HG02884 (cell line): ENCODE data around the gene PRKCE.
A peak's percentile ranks its signal among the peaks of the same experiment; 100 is the strongest.

Source experiments
- ATAC-seq: cut with Tn5 transposase; IDR thresholded peaks from one replicate; pipeline ENCODE4 v1.9.1; 2021; ENCODE audit warnings: mild to moderate bottlenecking, moderate library complexity; ENCODE audit not compliant: unreplicated experiment

PRKCE gene

DNA sequence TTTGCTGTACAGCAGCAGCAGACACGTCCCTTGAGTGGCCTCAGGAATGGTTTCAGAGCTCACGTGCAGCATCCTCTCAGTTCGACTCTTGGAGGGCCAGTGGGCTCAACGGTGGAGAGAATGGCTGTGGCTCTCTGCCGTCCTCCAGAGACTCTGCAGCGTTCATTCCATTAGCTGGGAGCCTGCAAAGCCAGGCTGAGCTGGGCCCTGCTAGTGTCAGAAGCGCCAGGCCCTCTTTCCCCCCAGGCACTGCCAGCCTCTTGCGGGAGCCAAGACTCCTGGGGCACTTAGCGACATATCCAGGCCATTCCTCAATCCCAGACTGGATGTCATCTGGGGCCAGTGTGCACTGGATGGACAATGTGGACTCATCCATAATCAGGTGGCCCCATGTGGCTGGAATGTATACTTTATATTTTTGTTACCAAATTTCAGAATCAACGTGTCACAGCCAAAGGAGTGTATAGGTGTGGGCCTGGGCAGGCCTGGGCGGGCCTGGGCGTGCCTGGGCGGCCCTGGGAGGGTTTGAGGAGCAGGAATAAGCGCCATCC lies 520.6 kb downstream of the PRKCE start:
- ATAC-seq = no peak

- ATAC-seq = no peak
Measured at GRCh38 chr2:46173030-46173429, 521.6 kb downstream of the PRKCE start.

DNA sequence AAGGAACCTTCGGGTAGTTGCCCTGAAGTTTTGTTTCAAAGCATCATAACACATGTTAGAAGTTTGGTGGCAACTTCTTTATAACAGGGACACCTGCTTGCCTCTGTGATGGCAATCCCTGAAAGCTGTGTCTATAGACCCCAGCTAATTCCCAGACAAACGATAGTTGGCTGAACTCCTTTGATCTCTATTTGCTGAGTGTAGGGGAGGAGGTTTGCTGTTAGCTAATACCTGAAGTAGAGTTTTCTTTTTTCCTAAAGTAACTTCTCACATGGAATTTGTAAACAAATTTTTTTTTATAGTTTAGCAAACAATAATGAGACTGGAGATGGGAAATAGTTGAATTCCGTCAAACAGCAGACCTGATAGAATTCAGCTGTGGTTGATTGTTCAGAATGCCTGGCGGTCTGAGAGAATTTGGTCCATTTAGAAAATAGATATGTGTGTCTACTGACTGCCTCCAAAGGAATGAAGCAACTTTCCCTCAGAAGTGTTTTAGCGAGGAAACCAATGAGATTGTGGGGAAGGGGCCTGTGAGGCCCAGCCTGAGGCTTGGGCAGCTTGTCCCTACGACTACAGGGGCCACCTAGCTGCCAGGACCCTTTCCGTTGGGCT lies 522.3 kb downstream of the PRKCE start:
- ATAC-seq = no peak

DNA sequence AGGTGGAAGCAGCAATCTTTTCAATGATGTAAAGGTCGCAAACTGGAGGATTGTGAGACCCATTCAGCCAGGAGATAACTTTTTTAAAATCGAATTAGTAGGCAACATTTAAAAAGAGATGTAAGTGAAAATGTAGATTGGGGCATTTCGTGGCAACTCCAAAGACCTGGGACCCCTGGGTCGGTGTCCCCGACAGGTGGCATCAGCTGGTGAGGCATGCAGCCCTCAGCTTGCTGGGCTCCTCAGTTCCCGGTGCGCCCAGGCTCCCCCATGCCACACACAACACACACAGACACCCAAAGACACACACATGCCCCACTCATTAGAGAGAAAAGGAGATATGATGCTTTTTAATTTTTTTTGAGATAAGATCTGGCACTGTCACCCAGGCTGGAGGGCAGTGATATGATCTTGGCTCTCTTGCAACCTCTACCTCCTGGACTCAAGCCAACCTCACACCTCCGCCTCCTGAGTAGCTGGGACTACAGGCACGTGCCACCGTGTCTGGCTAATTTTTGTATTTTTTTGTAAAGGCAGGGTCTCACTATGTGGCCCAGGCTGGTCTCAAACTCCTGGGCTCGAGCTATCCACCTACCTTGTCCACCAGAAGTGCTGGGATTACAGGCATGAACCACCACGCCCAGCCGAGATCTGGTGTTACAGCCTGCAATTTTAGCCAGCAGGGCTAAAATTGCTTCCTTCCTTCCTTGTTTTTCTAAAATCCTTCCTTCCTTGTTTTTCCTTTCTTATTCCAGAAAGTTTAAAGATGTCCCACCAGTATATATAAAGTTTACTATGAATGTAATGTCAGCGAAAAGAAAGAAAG lies 523.1 kb downstream of the PRKCE start:
- no peak for ATAC-seq

DNA sequence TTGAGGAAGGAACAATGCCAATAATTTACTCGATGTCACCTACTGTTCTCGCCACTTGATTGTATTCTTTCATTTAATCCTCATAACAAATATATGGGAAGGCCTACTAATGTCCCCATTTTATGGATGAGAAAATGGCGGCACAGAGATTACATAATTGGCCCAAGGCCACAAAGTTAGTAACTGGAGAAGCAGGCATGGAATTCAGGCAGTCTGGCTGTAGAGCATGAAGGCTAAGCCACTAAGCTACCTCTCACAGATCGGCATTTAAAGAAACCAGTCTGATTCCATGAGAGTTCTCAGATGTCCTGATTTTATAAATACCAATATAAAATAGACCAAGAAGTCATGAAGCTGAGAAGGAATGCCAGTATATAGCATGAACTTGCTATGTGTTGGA lies 523.9 kb downstream of the PRKCE start:
- no peak for ATAC-seq

GRCh38 chr2:46177461-46178089 lies 526.1 kb downstream of the PRKCE start:
- ATAC-seq = no peak

GRCh38 chr2:46179037-46179621 lies 527.7 kb downstream of the PRKCE start:
- ATAC-seq = no peak

DNA sequence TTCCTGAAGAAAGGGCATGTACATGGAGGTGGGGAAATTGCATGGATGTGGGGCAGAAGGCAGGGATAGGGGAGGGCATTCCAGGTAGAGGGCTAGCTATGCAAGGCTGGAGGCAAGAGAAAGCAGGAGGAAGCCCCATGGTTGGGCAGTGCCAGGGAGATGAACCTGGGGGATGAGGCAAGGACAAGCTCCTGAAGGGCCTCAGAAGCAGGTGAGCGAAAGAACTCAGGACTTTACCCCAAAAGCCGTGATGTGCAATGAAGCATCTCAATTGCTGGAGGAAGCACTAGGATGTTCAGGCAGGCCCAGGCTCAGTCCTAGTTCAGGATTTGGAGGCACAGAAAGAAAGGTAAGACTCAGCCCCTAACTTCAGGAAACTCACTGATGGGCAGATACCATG lies 528.7 kb downstream of the PRKCE start:
- no peak for ATAC-seq

DNA sequence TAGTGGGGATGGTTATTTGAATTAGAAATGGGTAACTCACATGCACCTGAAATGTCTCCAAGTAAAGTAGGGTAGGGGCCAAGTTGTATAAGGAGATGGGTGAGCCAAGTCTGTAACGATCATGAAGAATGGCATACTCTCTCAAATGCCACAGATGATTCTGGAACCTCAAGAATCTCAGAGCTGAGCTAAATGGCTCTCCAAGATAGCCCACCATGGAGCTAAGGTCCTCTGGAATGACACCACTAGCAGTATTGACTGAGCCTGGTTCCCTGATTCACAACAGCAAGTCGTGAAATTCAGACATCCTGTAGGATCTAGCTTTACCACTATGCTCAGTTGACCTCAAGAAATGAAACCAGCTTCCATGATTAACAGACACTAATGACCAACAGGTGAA lies 529.8 kb downstream of the PRKCE start:
- no peak for ATAC-seq

- ATAC-seq = no peak
Measured at GRCh38 chr2:46181789-46182530, 530.5 kb downstream of the PRKCE start.

GRCh38 chr2:46183426-46183825 lies 532.0 kb downstream of the PRKCE start:
- no peak for ATAC-seq

- ATAC-seq = no peak
Measured at GRCh38 chr2:46184794-46185583, 533.5 kb downstream of the PRKCE start.

DNA sequence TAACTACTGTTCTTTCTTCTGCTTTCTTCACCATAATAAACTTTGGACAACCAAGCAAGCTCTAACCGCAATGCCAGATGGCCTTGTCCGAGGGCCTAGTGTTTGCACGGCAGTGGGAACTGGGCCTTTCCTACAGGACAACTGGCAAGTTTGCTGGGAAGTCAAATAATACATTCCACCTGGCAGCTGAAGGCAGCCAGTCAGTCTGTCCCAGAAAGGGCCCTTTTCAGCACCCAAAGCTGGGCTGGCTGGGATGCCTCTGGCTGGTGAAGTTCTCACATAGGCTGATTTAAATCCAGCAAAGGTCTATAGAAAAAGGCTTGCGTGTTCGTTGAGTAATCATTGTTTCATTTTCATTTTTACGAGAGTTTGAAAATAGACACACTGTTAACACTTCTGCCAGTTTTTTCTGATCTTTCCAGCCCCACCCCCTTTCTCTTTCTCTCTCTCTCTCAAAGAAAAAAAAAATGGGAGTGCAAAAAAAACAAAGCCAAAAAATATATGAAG lies 535.7 kb downstream of the PRKCE start:
- ATAC-seq = peak; percentile 91

- no peak for ATAC-seq
Measured at GRCh38 chr2:46188041-46188716, 536.7 kb downstream of the PRKCE start.

- ATAC-seq = no peak
Measured at GRCh38 chr2:46193356-46193755, 541.9 kb downstream of the PRKCE start.

GRCh38 chr2:46193855-46194254 lies 542.4 kb downstream of the PRKCE start:
- no peak for ATAC-seq

- no peak for ATAC-seq
Measured at GRCh38 chr2:46194856-46195255, 543.4 kb downstream of the PRKCE start.

GRCh38 chr2:46195819-46196218 lies 544.3 kb downstream of the PRKCE start:
- ATAC-seq = no peak

DNA sequence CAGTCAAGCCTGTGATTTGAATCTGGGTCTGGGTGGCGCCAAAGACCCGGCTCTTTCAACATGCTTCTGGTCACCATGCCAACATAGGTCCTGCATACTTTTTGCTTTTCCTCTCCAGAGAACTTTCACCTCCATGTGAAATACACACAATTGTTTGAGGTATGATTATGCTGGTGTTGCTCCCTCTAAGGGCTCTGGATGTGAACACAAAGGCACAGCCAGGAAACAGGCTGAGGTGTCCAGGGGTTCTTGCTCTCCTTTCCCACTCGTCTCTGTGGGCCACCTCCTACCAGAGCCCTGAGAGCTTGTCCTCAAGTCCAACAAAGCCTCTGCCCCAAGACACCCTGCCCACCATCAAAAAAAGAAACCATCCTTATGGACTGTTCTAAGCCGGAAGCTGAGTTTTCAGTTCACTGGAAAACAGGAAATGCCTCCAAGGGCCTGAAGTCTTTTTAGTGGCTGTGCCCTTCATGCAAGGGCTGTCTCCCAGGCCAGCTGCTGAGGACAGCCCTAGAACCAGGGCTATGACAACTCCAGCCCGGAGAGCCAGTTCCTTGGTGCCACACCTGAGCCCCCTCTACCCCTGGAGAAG lies 545.5 kb downstream of the PRKCE start:
- no peak for ATAC-seq
